Activated CD8-positive, alpha-beta memory T cell treated with anti-CD3 and anti-CD28 coated beads, Interleukin-2, amount 50 U/mL, for 1 hour (primary cell): Measurements from ENCODE around the gene TNIK.

Source experiments
- DNase-seq: peaks from one replicate; pipeline ENCODE4 v3.0.0-alpha.2; 2020; ENCODE audit errors: extremely low read depth

The TNIK gene

DNA sequence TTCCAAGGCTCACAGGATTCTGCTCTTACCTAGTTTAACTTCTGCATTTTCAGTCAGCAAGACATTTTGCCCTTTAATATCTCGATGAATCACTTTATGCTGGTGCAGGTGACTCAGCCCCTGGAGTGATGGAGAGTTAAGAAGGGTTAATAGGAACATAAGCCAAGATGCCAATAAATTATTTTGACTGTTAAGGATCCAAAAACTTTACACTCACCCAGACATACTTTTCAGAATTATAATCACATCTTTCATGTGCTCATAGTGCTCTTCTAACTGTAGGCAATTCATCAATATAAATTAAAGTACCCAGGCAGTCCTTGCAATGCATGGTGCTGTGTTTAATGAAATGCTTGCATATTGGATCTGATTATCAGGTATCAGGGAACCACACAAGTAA is 269.5 kb downstream of the TNIK start:
- DNase-seq, result no peak

DNA sequence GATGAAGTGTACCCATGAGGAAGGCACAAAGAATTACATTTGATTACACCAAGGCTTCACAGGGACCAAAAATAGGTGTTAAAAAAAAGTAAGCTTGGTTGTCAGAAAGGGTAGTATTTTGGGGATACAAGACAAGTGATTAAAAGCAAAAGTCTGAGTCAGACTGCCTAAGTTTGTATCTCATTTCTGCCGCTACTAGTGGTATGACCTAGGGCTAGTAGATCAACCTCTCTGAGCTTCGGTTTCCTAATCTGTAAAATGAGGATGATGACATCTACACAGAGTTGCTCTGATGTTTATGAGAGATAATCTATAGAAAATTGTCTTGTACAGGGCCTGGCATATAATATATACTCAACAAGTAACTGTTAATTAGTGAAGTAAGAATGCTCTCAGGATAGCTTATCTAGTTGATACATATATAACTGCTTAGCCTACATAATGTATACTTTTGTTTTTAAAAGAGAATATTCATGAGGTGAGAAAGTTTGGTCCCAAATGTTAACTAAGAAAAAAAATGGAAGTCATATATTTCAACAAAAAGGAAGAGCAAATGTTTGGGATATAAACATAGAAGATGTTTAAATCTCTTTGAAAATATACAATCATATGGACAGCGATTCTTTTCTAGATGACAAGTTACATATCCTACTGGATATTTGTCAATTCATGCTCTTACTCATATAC is 270.7 kb downstream of the TNIK start:
- no peak for DNase-seq

DNA sequence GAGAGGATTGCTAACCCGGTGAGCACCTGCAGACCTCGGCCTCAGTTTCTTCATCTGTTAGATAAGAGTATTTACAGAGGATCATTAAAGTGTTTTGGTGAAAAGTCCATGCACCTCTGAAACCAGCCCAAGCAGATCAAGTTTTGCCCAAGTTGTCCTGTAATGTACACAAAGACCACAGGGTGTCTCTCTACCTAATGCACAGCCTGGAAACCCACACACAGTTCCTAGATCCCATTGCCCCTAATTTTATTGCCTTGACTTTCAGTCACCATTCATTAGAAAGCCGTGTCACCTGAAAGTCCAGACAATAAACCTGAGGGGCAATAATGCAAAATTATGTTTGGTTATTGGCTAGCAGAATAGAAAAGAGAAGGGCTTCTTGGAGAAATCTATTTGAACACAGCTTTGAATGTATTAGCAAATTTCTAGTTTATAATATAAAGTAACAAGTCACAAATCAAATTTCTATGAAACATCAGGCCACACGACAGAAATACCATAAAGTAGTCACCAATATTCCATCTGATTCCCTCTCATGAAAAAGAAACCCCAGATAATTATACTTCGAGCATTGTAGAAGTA is 272.4 kb downstream of the TNIK start:
- no peak for DNase-seq

DNA sequence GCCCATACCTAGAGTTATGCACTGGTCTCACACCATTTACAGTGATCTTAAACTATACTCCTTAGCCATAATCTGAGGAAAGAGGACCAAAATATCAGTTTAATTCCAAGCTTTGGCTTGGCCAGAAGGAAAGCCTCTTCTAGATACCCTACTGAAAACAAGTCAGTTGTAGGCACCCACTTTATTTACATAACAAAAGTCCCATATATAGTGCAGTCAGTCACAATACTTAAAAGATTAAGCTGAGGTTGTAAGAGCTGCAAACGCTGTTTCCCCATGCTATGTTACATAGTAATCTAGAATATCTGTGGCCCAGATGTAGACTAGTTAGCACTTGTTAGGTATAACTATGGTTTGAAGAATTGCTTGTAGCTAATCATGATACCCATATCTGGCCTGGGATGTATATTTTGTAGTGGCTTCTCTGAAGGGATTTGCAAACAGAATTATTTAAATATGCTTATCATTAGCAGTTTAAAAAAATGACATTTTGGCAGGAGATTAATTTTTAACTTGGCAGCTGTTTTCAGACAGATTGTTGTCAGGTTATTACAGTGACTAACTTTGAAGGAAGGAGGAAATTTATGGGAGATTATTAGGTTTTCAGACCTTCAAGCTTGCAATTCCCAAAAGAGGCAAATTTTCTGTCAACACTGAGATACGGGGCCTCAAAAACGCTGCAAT is 273.2 kb downstream of the TNIK start:
- DNase-seq, result no peak

DNA sequence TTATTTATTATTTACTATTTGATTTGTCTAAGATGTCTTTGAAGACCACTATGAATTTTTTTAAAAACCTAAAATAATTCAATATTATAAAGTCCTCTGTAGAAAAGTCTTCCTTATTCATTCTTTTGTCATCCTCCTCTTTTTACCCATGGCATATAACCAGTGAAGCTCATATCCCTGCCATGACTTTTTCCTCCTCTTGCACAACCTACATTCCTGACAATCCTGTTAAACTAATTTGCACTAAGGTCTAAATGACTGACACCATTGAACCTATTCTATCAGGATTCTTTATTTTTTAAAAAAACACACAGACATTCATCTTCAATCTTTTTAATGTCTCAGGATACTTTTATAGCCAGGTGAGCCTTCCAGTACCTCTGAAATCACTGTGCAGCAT is 273.8 kb downstream of the TNIK start:
- no peak for DNase-seq

DNA sequence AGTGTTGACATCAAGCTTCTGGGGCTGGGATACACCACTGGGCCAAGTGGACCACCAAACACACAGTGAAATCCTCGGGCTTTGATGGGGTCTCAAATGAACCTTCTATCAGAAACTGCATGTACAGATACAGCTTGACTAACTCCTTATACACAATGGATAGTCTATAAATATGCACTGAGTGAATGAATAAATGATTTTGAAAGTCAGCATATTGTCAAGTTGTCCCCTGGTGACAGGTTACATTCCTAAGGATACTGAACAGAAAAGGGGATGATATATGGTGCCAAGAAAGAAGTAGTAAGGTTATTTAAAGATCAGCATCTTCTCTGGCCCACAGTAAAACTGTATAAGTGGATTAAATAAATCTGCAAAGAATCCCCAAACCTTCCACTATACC is 274.2 kb downstream of the TNIK start:
- no peak for DNase-seq

DNA sequence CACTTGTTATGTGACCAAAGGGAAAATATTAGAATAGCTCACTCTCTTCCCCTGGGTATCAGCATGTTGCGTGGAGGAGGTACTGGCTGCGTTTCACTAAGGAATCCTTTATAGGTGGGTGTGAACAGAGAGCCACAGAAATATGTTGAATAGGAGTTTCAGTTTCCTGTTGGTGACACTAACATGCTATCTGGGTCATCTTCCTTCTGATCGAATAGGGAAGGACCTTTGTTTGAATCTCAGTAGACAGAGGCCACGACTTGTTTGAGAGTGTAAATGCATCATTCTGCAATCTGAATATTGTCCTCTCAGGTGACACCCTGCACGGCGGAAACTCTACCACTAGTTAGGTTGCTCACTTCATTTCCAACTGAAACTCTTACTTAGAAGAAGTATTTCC is 275.8 kb downstream of the TNIK start:
- no peak for DNase-seq

DNA sequence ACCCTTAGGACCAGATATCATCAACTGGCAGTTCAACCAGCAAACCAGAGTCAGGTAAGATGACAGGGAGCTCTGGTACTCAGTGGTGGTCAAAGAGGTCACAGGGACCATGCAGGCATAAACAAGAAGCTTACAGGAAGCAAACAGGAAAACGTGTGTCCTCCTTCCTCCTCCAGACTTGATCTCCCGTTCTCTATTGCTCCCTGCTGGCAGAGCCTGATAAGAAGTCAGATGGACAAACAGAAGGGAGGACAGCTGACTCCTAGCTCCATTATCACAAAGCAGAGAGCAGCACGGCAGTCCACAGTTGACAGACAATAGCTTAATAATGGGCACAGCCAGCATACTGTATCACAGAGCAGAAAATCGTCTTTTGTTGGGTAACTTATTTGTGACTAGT is 277.2 kb downstream of the TNIK start:
- DNase-seq, result no peak

DNA sequence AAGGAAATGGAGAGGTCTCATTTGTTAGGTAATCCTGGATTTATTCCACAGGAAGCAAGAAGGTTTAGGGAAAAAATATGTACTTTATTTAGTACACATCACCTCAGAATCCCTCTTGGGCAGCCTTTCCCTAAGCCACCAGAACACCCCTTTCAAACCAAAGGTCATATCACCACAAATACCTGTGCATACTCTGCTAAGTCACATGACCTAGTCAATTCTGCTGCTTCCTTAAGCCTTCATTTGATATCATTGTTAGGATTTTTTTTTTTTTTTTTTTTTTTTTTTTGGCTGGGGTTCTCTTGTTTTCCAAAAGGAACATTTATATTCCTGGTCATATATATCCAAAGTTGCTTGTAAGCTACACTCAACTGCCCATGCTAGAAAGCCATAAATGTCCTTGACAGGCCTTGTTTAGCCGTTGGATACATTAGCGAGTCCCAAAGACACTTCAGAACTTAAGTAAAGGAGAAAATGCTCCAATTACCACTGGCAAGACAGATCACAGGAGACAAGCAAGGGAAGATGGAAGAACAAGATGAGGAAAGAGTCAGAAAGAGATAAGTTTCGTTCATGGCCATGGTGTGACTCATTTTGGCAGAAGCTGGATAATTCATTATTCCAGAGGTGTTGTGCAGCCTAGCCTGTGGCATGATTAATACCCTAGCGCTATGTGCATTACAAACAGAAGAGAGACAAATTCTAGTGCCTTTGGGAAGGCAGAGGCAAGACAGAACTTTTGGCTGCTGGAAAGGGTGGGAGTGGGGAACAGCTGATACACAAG is 278.1 kb downstream of the TNIK start:
- DNase-seq, result no peak

DNA sequence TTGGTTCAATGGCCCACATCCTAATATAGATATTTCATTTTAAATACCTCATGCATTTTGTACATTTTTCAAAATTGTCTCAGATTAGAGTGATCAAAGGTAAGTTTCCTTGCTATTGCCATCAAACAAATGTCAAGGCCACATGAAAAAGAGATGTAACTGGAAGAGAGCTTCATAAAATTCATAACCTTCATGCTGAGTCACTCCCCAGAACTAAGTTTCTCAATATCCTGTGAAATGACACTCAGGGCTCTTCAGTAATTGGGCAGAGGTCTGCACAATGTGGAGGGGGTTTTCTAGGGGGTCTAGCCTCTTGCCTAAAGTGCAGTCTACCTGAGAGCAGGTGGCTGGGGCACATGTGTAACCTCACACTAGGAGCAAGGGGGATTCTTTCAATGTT is 281.5 kb downstream of the TNIK start:
- no peak for DNase-seq

DNA sequence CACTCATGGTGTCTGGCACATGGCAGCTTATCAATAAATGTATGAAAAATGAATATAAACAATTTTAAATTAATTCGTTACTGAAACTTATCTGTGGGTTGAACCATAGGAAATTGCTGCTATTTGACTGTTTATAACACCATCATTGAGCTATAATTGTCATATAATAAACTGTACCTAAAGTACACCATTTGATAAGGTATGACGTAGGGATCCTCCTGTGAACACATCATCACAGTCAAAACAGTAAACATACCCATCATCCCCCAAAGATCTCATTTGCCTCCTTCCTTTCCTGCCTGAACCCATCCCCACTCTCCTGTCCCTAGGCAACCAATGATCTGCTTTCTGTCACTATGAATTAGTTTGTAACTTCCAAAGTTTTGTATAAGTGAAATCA is 282.7 kb downstream of the TNIK start:
- no peak for DNase-seq

DNA sequence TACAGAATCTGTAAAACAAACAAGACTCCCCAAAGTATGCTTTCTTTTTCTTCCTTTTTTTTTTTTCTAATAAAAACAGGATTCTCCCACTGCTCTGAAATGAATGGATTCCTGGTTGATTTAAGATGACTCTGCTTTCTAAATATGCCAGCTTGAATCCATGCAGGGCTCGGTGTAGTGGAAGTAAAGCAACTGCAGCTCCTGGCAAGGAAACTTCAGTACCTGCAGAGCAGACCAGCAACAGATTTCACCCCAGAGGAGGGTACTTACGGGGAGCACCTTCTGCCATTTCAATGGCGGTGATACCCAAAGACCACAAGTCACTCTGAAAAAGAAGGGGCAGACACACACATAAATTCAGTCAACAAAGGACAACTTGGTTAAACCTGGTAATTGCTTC is 283.1 kb downstream of the TNIK start:
- no peak for DNase-seq

DNA sequence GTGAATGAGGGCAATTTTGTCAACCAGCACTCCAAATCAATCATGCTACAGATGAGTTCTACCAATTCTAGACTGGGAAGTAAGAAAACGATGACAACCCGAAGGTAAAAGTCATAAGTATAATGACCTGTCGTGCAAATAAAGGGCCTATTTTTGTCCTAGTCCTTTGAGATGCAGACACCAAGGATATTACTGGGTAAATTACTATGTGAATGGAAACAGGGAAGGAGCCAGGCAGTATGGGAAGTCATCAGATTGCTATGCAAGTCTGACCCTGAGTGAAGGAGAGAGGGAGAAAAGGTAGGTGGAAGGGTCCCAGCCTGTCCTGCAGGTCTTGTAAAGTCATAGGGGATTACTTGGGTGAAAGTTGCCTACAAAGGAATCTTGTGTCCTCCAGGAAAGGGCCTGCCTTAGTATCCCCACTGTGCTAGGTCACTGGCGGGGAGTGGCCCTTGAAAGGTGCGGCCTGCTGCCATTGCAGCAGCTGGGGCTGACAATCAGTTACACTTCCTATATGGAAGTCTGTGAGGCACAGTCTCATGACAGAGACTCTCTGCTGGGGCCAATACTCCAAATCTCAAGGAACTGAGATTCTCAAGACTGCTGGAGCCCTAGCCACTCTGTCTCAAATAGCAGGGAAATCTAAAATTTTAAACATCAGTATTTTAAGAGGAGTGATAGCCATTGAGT is 283.8 kb downstream of the TNIK start:
- DNase-seq, result no peak

DNA sequence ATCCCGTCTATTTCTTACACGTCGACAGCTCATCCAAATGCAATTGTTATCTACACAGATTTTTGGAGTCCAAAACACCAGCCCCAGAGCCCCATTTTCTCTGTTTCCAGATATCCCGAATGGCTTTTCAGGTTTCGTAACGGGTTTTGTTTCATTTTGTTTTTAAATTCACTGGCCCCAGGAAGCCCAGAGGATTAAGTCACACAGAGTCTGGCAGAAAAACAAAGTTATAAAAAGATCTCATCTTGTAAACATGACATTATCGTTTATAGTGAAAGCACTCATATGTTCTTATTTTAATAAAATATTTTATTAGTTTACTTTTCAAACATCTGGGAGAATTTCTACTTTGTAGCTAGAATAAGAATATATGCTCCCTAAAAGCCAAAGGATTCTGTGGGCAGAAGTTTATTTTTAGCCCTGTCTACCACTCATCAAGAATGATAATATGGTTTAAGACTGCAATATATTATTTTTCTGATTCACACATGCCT is 284.4 kb downstream of the TNIK start:
- DNase-seq, result no peak

DNA sequence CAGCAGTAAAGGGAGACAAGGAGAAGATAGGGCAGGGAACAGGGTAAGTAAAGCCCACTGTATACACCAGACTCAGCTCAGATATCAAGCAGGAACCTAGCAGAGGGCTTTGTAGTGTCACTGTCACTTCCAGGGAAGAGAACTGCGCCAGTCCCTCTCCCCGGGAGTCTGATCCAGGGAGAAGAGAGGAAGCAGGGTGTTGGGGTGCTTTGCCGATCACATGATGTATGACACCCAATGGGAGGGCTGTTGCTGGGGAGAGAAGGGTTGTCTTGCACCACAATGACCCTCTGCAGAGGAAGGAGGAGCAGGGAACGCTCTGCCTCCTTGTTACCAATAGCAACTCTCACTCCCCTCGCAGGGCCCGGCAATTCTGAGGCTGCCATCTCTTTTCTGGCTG is 286.5 kb downstream of the TNIK start:
- no peak for DNase-seq

DNA sequence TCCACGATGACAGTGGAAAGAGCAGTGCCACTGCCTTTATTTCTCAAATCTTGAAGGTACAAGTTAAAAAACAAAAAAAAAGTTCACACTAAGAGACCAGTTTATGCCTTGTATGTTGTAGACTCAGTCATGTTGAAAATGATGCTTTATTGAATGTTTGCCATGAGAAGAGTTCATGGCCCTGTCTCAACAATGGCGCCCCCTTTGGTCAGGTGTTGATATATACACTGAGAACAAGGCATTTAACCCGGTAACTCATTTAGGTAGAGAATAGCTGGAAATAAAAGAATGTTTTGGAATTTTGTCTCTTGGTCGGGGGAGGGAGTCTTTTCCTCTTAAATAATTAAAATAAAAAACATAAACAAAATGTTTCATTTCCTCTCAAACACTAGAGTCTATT is 288.1 kb downstream of the TNIK start:
- no peak for DNase-seq

DNA sequence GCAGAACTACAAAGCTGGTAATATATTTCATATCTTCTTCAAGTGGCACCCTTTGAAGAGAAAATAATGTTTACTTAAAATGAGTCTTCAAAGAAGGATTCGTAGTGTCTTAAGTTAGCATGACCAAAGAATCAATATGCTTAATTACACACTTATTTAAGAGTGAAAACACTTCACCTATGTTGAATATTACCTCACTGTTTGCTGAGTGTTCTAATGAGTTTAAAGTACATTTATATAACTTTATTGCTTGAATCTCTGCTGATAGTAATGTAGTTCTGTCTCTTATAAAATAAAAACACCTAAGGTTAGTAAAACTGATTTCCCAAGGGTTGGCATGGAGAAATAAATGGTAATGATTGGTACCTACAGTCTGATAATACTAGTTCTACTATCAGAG is 290.3 kb downstream of the TNIK start:
- no peak for DNase-seq

DNA sequence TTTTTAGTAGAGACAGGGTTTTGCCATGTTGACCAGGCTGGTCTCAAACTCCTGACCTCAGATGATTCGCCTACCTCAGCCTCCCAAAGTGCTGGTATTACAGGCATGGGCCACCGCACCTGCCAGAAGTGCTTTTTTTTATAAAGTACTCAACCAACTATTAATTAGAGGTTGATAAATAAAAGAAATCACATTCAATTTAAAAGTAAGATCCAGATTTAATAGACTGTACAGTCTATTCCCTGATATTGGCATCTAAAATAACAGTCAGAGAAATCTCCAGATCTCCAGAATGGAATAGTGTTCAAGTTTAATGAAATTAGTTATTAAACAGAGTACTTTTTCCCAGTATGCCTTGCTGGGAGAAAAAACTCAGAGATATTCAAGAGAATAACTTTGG is 290.8 kb downstream of the TNIK start:
- no peak for DNase-seq

DNA sequence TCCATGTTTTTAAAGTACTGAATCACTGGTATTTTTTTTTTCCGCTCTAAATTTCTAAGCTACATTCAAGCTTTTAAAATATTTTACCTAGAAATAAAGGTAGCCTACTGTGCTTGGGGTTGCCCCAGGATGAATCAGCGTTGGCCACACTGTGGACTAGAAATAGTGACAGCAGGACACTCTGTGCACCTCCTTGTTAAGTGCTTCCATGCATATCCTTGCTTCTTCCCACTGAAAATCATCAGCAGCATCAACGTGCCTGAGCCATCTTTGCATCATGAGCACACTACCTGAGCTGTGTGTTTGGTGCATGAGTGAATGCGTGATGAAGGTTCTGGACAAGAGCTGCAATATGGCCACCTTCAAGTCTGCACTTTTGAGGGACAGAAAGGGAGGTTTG is 291.7 kb downstream of the TNIK start:
- no peak for DNase-seq

DNA sequence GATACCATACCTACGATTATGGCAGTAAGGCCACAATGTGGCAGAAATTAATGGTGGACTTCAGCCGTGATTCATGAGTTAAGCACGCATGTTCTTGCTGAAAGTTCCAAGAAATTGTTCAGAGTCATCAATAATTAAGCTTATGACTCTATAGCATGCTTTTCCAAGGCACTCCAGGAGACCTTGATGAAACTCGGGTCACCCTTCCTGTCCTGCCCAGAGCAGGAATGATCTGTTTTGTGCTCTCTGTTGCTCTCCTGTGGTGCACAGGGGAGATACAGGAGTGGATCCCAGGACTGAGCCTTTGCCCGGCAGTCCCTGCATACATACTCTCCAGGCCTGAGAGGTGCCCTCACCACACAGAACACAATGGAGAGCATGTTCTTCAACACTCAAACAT is 292.1 kb downstream of the TNIK start:
- DNase-seq, result no peak

DNA sequence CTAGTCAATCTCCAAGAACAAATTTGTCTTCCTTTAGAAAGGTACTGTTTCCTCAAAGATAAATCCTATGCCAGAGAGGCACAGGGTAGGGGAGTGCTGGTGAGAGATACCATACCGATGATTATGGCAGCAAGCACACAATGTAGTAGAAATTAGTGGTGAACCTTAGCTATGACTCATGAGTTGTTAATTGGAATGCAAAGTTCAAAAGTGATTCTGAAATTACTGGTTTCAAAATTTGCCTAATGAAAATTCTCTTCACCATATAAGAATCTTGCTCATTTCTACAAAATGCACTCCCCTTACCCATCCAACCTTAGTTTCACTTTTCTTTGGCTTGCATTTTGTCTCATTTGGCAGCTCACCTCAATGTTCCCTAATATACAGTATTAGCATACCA is 294.2 kb downstream of the TNIK start:
- no peak for DNase-seq

DNA sequence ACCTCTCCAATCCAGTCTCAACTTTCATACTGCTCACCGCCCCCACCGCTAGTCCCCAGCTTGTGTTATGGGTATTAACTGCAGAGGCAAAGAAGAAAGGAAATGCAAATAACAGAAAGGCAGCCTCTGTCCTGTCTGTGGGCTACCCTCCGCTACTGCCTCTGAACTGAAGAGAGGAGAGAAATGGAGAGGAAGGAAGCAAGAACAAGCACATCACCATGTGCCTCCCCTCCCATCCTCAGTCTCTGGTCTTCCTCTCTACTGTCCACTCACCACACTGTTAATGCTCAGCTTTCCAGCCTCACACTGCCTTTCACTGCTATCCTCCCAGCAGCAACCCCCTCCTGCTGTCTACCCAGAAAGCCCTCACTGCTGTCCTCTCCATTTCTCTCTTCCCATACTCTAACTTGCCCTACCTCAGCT is 294.7 kb downstream of the TNIK start:
- DNase-seq, result no peak
